HEK293T (cell line): Measurements from ENCODE around the gene COA1.

Experiments
- CTCF ChIA-PET: fragments of 350-600 bp; formaldehyde crosslinking; extraction: SDS; loops from one replicate; lab custom pipeline; 2021; ENCODE audit warnings: antibody characterized with exemption, inconsistent platforms; lab: Yijun Ruan, JAX
- POLR2A ChIA-PET: fragments of 350-600 bp; formaldehyde crosslinking; extraction: SDS; loops from one replicate; lab custom pipeline; 2020; ENCODE audit warnings: antibody characterized with exemption, inconsistent platforms; lab: Yijun Ruan, JAX
- DNase-seq: peaks from one replicate; pipeline ENCODE4 v3.0.0; 2012; ENCODE audit warnings: mixed read lengths; ENCODE audit errors: extremely low spot score
- ARNT ChIP-seq: fragments of 450-650 bp; IDR thresholded peaks from 2 replicates; pipeline ENCODE4 v1.6.1; 2017; ENCODE audit warnings: mild to moderate bottlenecking
- BHLHE40 ChIP-seq: fragments of 450-650 bp; IDR thresholded peaks from 2 replicates; pipeline ENCODE4 v1.6.1; 2016; ENCODE audit warnings: mild to moderate bottlenecking, moderate library complexity, borderline replicate concordance
- CTBP1 ChIP-seq: fragments of 450-650 bp; IDR thresholded peaks from 2 replicates; pipeline ENCODE4 v1.6.1; 2016; ENCODE audit warnings: borderline replicate concordance
- ELF4 ChIP-seq: fragments of 450-650 bp; IDR thresholded peaks from 2 replicates; pipeline ENCODE4 v1.6.1; 2017; ENCODE audit warnings: antibody characterized with exemption
- FOXA1 ChIP-seq: fragments of 450-650 bp; IDR thresholded peaks from 2 replicates; pipeline ENCODE4 v1.6.1; 2016; ENCODE audit warnings: mild to moderate bottlenecking
- FOXK2 ChIP-seq: fragments of 450-650 bp; IDR thresholded peaks from 2 replicates; pipeline ENCODE4 v1.6.1; 2016; ENCODE audit warnings: mild to moderate bottlenecking
- FOXM1 ChIP-seq: fragments of 450-650 bp; IDR thresholded peaks from 2 replicates; pipeline ENCODE4 v1.6.1; 2017; ENCODE audit warnings: mild to moderate bottlenecking, borderline replicate concordance
- HDGF ChIP-seq: fragments of 450-650 bp; IDR thresholded peaks from 2 replicates; pipeline ENCODE4 v1.6.1; 2017; ENCODE audit warnings: antibody characterized with exemption, borderline replicate concordance
- L3MBTL2 ChIP-seq: fragments of 450-650 bp; conservative IDR thresholded peaks from 2 replicates; pipeline ENCODE4 v1.6.1; 2016; ENCODE audit warnings: mild to moderate bottlenecking
- LEF1 ChIP-seq: fragments of 450-650 bp; IDR thresholded peaks from 2 replicates; pipeline ENCODE4 v1.6.1; 2017; ENCODE audit warnings: mild to moderate bottlenecking, borderline replicate concordance
- NFRKB ChIP-seq: fragments of 450-650 bp; IDR thresholded peaks from 2 replicates; pipeline ENCODE4 v1.6.1; 2016; ENCODE audit warnings: mild to moderate bottlenecking, moderate library complexity
- SP1 ChIP-seq: fragments of 450-650 bp; IDR thresholded peaks from 2 replicates; pipeline ENCODE4 v1.6.1; 2017
- SUZ12 ChIP-seq: fragments of 450-650 bp; IDR thresholded peaks from 2 replicates; pipeline ENCODE4 v1.6.1; 2016; ENCODE audit warnings: mild to moderate bottlenecking
- TARDBP ChIP-seq: fragments of 450-650 bp; IDR thresholded peaks from 2 replicates; pipeline ENCODE4 v1.6.1; 2016
- ZNF384 ChIP-seq: fragments of 450-650 bp; IDR thresholded peaks from 2 replicates; pipeline ENCODE4 v1.6.1; 2016
- TF ChIP-seq, protein P1 (sequence below): fragments of 450-650 bp; IDR thresholded peaks from 2 replicates; pipeline ENCODE4 v1.6.1; 2016

Gene COA1

DNA sequence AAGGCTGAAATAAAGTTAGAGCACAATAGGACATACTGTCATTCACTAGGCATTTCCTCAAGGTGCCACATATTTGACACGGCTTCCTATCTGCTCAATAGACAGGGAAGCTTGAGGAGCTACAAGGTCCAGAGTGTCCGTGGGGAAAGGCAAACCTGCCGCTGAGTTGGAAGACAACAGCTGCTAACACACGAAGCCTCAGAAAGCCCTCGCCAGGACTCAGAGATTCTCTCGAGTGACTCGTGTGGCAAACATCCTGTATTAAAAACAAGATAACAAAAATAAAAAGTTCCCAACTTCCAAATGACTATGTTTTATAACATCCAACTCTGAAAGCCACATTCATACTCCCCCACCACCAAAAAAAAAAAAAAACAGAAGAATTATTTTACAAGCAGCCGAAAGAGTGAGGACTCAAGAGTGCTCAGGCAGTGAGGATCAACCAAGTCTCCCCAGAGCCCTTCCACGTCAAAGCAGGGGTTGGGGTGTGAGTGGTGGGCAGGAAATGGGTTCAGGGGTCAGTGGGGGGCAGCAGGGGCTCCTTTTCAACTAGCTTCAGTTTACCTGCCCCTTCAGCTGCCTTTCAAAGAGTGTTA is 78.8 kb downstream of the COA1 start:
- DNase-seq = no peak
- ChIA-PET POLR2A (no interaction called here), CTCF (no interaction called here)
- TF ChIP-seq L3MBTL2 (no peak), HDGF (no peak), FOXM1 (no peak), TARDBP (no peak), LEF1 (no peak), CTBP1 (no peak), SUZ12 (no peak), ARNT (no peak), FOXK2 (no peak), BHLHE40 (no peak), NFRKB (no peak), ZNF384 (no peak), ELF4 (no peak), FOXA1 (no peak), SP1 (no peak)
- TF ChIP-seq, protein P1, sequence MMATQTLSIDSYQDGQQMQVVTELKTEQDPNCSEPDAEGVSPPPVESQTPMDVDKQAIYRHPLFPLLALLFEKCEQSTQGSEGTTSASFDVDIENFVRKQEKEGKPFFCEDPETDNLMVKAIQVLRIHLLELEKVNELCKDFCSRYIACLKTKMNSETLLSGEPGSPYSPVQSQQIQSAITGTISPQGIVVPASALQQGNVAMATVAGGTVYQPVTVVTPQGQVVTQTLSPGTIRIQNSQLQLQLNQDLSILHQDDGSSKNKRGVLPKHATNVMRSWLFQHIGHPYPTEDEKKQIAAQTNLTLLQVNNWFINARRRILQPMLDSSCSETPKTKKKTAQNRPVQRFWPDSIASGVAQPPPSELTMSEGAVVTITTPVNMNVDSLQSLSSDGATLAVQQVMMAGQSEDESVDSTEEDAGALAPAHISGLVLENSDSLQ = no peak

DNA sequence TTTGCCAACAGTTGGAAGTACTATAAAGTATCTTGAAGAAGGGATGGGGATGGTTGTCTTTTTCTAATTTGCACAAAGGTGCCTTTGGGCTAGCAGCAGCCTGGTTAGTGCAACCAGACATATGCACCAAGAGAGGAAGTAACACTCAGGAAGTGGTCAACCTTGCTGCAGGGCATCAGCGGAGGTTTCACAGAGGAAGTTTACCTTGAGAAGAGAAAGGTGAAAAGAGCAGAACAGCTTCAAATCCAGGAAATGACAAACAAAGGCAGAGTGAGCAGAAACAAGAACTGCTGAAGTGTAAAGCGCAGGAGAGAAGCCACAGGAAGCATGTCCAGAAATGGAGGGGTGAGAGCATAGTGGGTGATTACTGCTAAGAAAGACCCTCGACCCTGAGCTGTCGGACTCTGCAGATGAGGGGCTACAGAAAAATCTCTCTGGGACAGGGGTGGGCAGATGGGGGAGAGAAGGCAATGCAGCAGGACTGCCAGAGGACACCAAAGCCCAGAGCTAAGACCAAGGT is 79.5 kb downstream of the COA1 start:
- no peak for DNase-seq
- CTCF ChIA-PET = no interaction called here
- POLR2A ChIA-PET = no interaction called here
- TF ChIP-seq ELF4 (no peak), HDGF (no peak), L3MBTL2 (no peak), ARNT (no peak), SUZ12 (no peak), FOXK2 (no peak), TARDBP (no peak), NFRKB (no peak), CTBP1 (no peak)
- TF ChIP-seq, protein P1 = no peak

DNA sequence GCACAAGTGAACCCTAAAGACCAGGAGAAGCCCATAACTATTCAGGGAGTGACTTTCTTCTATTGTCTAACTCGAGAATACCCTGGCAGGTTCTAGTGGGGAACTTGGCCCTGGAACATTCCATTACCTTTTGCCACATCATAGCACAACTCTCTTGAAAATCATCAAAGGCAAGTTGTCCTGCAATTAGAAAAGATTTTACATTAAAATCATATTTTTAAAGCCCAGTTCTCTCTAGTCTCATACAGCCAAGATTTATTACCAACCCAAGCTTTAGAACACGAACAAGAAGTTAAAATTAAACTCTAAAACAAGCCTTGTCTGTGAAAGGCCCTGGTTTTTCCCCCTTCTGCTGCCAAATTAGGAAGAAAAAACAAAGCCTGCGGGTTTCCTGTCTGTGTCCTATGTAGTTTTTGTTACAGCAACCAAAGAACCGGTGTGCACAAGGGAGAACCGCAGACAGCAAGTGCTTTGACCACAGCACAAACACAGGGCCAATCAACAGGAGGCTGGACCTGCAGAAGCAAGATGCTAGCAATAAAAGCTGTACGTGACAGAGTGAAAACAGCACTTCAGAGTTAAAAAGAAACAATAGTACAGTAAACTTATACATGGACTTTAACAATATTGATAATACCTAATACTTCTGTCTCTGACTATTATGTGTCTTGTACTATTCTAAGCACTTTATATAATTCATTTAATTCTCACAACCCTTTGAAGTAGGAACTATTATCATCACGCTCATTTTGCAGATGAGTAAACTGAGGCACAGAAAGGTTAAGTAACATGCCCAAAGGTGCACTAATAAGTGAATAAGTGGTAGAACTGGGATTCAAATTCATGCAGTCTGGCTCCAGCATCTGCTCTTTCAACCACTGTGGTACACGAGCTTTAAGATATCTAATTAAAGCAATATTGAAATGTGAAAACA is 80.6 kb downstream of the COA1 start:
- ChIA-PET POLR2A (no interaction called here), CTCF (interaction anchor here (0.6 kb wide), 1 partner anchor 105 kb away, joined by 7 read pairs; no protein-coding TSS in a partner anchor)
- TF ChIP-seq ARNT = no peak
- TF ChIP-seq SP1 = no peak
- TF ChIP-seq FOXA1 = no peak
- TF ChIP-seq L3MBTL2 = no peak
- TF ChIP-seq NFRKB = no peak
- TF ChIP-seq BHLHE40 = no peak
- no peak for TF ChIP-seq CTBP1
- TF ChIP-seq, protein P1 = no peak
- no peak for DNase-seq

DNA sequence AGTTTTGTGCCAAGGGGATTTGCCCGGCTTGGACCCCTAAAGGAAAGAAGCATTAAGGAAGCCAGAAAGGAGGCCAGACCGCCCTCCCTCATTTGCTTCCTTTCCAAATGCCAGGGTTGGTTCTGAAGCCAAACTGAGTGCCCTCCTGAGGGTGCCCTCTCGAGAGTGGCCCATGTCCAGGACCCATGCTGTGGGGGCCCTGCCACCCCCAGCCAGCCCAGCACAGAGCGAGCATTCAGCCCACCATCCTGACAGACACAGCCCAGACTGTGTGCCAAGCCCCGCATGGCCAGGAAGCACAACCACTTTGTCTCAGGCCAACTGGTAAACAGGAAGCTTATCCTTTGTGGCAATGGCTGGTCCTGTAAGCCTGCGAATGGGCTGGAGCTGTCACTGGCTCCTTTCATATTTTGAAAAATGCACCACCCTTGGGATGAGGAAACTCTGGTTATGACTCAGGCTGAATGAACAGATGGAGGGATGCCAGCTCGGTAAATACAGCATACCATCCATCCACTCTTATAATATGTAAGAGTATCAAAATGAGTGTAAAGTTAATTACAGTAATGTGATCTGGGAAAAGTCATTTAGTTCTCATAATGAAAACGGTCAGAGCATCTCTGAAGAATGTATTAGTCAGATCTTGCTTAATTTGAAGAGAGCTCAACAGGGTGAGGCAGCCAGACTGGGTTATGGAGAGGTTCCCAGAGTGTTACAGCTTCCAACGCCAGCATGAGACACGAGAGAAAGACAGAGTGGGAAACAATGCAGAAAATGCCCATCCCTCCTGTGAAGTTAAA is 81.5 kb downstream of the COA1 start:
- no peak for DNase-seq
- CTCF ChIA-PET = interaction anchor here (0.6 kb wide), 1 partner anchor 106 kb away, joined by 7 read pairs; no protein-coding TSS in a partner anchor
- TF ChIP-seq ELF4 (no peak), TARDBP (no peak), ZNF384 (no peak), L3MBTL2 (no peak), NFRKB (no peak), BHLHE40 (no peak), LEF1 (no peak), FOXK2 (no peak)
- TF ChIP-seq, protein P1 = no peak
- POLR2A ChIA-PET = no interaction called here

DNA sequence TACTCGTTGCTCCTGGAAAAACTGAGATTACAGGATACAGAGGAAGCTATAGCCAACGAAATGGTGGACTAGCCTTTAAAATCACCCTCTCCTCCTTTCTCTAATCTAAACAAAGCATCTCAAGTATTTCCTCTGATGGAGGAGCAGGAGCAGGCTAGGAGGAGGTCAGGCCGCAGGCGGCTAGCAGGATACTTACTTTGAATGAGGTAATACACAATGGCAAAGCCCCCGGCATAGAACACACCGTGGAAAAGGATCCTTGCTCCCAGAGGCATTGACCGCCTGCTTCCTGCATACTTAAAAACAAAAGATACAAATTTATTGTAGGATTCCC is 82.0 kb downstream of the COA1 start:
- DNase-seq = no peak

More for the DNA sequence above, 82.0 kb downstream of the COA1 start:
- no peak for TF ChIP-seq SUZ12
- TF ChIP-seq L3MBTL2 = no peak
- TF ChIP-seq FOXK2 = no peak
- TF ChIP-seq HDGF = no peak
- TF ChIP-seq ZNF384 = no peak
- TF ChIP-seq ELF4 = no peak
- TF ChIP-seq FOXA1 = no peak
- no peak for TF ChIP-seq ARNT
- no peak for TF ChIP-seq SP1
- no peak for TF ChIP-seq TARDBP
- no peak for TF ChIP-seq CTBP1
- TF ChIP-seq LEF1 = no peak
- ChIA-PET POLR2A (no interaction called here), CTCF (no interaction called here)
